ENCODE data around the gene PLPPR5.

The PLPPR5 gene

GRCh38 chr1:98947071-98947470 lies 57.6 kb downstream of the PLPPR5 start:
- Histone ChIP-seq H3K36me3 (ENCODE audit: insufficient read depth, insufficient read length, low read length) (no peaks in the 10 kb centered on the region), H3K9ac (ENCODE audit: insufficient read length, low read depth) (no peak overlapping the region), H3K9me3 (ENCODE audit: insufficient read depth, low read length) (no peaks in the 10 kb centered on the region), H3K4me3 (ENCODE audit: insufficient read length, low read depth) (no peak overlapping the region), H3K4me1 (ENCODE audit: insufficient read depth, insufficient read length) (no peaks in the 10 kb centered on the region), H3K27me3 (ENCODE audit: insufficient read depth, insufficient read length) (no peaks in the 10 kb centered on the region)
- TF ChIP-seq YY1 (IDR thresholded peaks at IDR 0.05; ENCODE audit: insufficient read depth, insufficient read length) (no peak), ZNF274 (IDR thresholded peaks at IDR 0.05; ENCODE audit: low read depth, low read length) (no peak), SUZ12 (IDR thresholded peaks at IDR 0.05; ENCODE audit: extremely low read depth, insufficient read depth, insufficient read length) (no peak)
- DNase-seq (ENCODE audit: low read depth, low spot score): no peak

DNA sequence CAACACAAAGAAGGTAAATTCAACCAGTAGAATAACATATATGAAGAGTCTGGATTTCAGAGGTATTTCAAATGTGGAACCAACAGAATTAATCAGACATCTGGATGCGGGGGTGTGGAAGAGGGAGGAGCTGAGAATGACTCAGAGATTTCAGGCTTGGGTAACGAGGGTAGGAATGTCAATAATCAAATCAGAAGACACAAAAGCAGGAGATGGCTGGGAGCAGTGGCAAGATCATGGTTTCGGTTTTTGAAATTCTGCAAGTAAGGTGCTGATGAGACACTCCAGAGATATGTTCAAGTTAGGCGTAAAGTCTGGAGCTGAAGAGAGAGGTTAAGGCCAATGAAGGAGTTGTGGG lies 64.0 kb downstream of the PLPPR5 start:
- no peaks in the 10 kb centered on the region for H3K27me3 ChIP-seq (ENCODE audit: insufficient read depth, insufficient read length)
- DNase-seq (ENCODE audit: low read depth, low spot score): no peak
- TF ChIP-seq ZNF274 (IDR thresholded peaks at IDR 0.05; ENCODE audit: low read depth, low read length) (no peak), SUZ12 (IDR thresholded peaks at IDR 0.05; ENCODE audit: extremely low read depth, insufficient read depth, insufficient read length) (no peak), YY1 (IDR thresholded peaks at IDR 0.05; ENCODE audit: insufficient read depth, insufficient read length) (no peak)
- no peaks in the 10 kb centered on the region for H3K4me1 ChIP-seq (ENCODE audit: insufficient read depth, insufficient read length)
- no peaks in the 10 kb centered on the region for H3K9me3 ChIP-seq (ENCODE audit: insufficient read depth, low read length)
- H3K4me3 ChIP-seq (ENCODE audit: insufficient read length, low read depth): no peak overlapping the region
- no peaks in the 10 kb centered on the region for H3K36me3 ChIP-seq (ENCODE audit: insufficient read depth, insufficient read length, low read length)
- H3K9ac ChIP-seq (ENCODE audit: insufficient read length, low read depth): no peak overlapping the region

DNA sequence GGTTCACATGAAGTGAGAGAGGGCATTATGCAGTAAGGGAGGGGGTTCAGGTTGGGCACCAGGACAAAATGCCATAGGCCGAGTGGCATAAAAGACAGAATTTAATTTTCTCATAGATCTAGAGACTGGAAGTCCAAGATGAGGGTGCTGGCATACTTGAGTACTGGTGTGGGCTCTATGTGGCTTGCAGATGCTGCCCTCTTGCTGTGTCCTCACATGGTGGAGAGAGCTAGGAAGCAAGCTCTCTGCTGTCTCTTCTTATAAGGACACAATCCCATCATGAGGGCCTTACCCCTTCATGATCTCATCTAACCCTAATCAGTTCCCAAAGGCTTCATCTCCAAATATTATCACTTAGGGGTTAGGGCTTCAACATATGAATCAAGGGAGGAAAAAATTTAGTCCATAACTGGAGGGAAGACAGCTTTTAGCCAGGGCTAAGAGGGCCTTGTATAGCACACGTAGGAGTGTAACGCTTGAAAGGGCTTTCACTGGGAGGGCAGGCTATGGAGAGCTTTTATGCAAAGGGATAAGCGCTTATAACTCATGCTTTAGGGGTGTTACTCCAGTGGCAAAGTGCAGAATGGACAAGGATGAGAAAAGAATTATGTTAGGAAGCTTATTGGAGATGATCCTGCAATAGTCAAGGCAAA lies 64.5 kb downstream of the PLPPR5 start:
- Histone ChIP-seq H3K27me3 (ENCODE audit: insufficient read depth, insufficient read length) (no peaks in the 10 kb centered on the region), H3K4me1 (ENCODE audit: insufficient read depth, insufficient read length) (no peaks in the 10 kb centered on the region), H3K9me3 (ENCODE audit: insufficient read depth, low read length) (no peaks in the 10 kb centered on the region), H3K4me3 (ENCODE audit: insufficient read length, low read depth) (no peak overlapping the region), H3K36me3 (ENCODE audit: insufficient read depth, insufficient read length, low read length) (no peaks in the 10 kb centered on the region), H3K9ac (ENCODE audit: insufficient read length, low read depth) (no peak overlapping the region)
- TF ChIP-seq ZNF274 (IDR thresholded peaks at IDR 0.05; ENCODE audit: low read depth, low read length): no peak
- no peak for TF ChIP-seq YY1 (IDR thresholded peaks at IDR 0.05; ENCODE audit: insufficient read depth, insufficient read length)
- no peak for TF ChIP-seq SUZ12 (IDR thresholded peaks at IDR 0.05; ENCODE audit: extremely low read depth, insufficient read depth, insufficient read length)
- DNase-seq (ENCODE audit: low read depth, low spot score): no peak

DNA sequence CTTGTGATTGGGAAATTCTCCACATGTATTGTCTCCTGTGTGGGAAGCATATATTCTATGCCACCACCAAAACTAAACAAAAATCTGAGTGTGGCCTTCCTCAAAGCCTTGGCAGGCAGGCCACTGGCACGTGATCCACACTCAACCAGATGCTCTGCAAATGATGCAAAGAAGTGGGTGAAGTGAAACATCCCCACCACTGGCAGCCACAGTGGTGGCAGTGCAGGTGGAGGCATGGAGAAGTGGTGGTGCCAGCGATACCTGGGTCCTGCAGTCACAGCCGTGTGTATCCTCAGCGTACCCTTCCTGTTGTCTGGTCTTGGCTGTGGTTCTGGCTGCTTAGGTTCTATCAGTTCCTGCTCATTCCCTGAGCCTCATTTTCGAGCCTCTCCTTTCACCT lies 65.2 kb downstream of the PLPPR5 start:
- Histone ChIP-seq H3K4me3 (ENCODE audit: insufficient read length, low read depth) (no peak overlapping the region), H3K4me1 (ENCODE audit: insufficient read depth, insufficient read length) (no peaks in the 10 kb centered on the region), H3K9ac (ENCODE audit: insufficient read length, low read depth) (no peak overlapping the region), H3K9me3 (ENCODE audit: insufficient read depth, low read length) (no peaks in the 10 kb centered on the region), H3K27me3 (ENCODE audit: insufficient read depth, insufficient read length) (no peaks in the 10 kb centered on the region), H3K36me3 (ENCODE audit: insufficient read depth, insufficient read length, low read length) (no peaks in the 10 kb centered on the region)
- DNase-seq (ENCODE audit: low read depth, low spot score): no peak
- TF ChIP-seq SUZ12 (IDR thresholded peaks at IDR 0.05; ENCODE audit: extremely low read depth, insufficient read depth, insufficient read length) (no peak), YY1 (IDR thresholded peaks at IDR 0.05; ENCODE audit: insufficient read depth, insufficient read length) (no peak), ZNF274 (IDR thresholded peaks at IDR 0.05; ENCODE audit: low read depth, low read length) (no peak)

DNA sequence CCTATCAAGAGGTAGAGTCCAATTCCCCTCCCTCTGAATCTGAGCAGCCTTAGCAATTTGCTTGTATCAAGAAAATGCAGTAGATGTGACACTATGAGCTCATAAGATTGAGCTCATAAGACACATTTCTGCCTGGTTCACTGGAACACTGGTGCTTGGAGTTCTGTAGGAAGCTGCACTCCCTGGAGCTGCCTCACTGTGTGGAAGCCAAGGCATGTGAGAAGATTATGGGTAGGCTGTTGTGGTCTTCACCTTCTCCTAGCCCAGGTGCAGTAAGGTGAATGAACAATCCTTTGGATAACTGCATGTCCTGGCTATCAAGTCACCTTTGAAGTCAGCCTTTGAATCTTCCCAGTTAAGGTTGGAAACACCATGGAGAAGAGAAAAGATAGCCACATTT lies 67.3 kb downstream of the PLPPR5 start:
- H3K27me3 ChIP-seq (ENCODE audit: insufficient read depth, insufficient read length): no peaks in the 10 kb centered on the region
- DNase-seq (ENCODE audit: low read depth, low spot score): no peak
- no peak overlapping the region for H3K9ac ChIP-seq (ENCODE audit: insufficient read length, low read depth)
- no peak overlapping the region for H3K4me3 ChIP-seq (ENCODE audit: insufficient read length, low read depth)
- H3K4me1 ChIP-seq (ENCODE audit: insufficient read depth, insufficient read length): peaks cover 5% of the 10 kb centered on the region
- no peak for TF ChIP-seq SUZ12 (IDR thresholded peaks at IDR 0.05; ENCODE audit: extremely low read depth, insufficient read depth, insufficient read length)
- TF ChIP-seq YY1 (IDR thresholded peaks at IDR 0.05; ENCODE audit: insufficient read depth, insufficient read length): no peak
- no peak for TF ChIP-seq ZNF274 (IDR thresholded peaks at IDR 0.05; ENCODE audit: low read depth, low read length)
- no peaks in the 10 kb centered on the region for H3K9me3 ChIP-seq (ENCODE audit: insufficient read depth, low read length)
- no peaks in the 10 kb centered on the region for H3K36me3 ChIP-seq (ENCODE audit: insufficient read depth, insufficient read length, low read length)

GRCh38 chr1:98932184-98932583 lies 72.5 kb downstream of the PLPPR5 start:
- DNase-seq (ENCODE audit: low read depth, low spot score): no peak
- no peak overlapping the region for H3K9ac ChIP-seq (ENCODE audit: insufficient read length, low read depth)

DNA sequence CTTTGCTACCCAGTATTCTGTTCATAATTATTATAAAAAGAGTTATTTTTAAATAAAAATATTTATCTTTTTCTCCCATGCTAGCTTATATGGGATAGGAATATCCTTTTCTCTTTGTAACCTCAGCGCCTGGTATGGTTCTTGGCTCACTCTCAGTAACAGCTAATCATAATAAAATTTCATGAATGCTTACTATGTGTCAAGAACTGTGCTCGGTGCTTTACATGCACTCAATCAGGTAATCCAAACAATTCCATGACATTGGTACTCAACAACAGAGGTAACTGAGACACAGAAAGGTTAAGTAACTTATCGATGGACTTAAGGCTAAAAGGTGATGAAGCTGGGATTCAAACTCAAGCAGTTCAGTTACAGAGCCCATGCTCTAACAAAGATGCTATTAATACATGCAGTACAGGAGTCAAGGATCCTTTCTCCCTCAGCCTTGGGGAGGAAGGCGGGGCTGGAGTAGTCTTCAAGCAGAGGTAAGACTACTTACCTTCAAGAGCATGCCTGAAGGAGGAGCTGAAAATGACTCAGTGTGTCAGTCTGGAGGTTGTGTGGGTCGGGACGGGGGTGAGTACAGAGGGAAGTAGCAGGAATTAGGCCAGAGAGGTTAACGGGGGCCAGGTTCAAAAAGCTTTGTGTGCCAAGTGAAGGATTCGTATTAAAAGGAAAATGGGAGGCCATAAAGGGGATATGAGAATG lies 73.4 kb downstream of the PLPPR5 start:
- H3K9me3 ChIP-seq (ENCODE audit: insufficient read depth, low read length): no peaks in the 10 kb centered on the region
- no peak overlapping the region for H3K9ac ChIP-seq (ENCODE audit: insufficient read length, low read depth)
- H3K27me3 ChIP-seq (ENCODE audit: insufficient read depth, insufficient read length): no peaks in the 10 kb centered on the region
- no peak overlapping the region for H3K4me3 ChIP-seq (ENCODE audit: insufficient read length, low read depth)
- DNase-seq (ENCODE audit: low read depth, low spot score): no peak
- TF ChIP-seq SUZ12 (IDR thresholded peaks at IDR 0.05; ENCODE audit: extremely low read depth, insufficient read depth, insufficient read length): no peak
- TF ChIP-seq YY1 (IDR thresholded peaks at IDR 0.05; ENCODE audit: insufficient read depth, insufficient read length): no peak
- TF ChIP-seq ZNF274 (IDR thresholded peaks at IDR 0.05; ENCODE audit: low read depth, low read length): no peak
- peaks cover 5% of the 10 kb centered on the region for H3K4me1 ChIP-seq (ENCODE audit: insufficient read depth, insufficient read length)
- no peaks in the 10 kb centered on the region for H3K36me3 ChIP-seq (ENCODE audit: insufficient read depth, insufficient read length, low read length)

More at GRCh38 chr1:98932184-98932583, 72.5 kb downstream of the PLPPR5 start:
- Histone ChIP-seq H3K36me3 (ENCODE audit: insufficient read depth, insufficient read length, low read length) (no peaks in the 10 kb centered on the region), H3K4me3 (ENCODE audit: insufficient read length, low read depth) (no peak overlapping the region), H3K4me1 (ENCODE audit: insufficient read depth, insufficient read length) (peaks cover 5% of the 10 kb centered on the region), H3K9me3 (ENCODE audit: insufficient read depth, low read length) (no peaks in the 10 kb centered on the region), H3K27me3 (ENCODE audit: insufficient read depth, insufficient read length) (no peaks in the 10 kb centered on the region)
- TF ChIP-seq YY1 (IDR thresholded peaks at IDR 0.05; ENCODE audit: insufficient read depth, insufficient read length) (no peak), SUZ12 (IDR thresholded peaks at IDR 0.05; ENCODE audit: extremely low read depth, insufficient read depth, insufficient read length) (no peak), ZNF274 (IDR thresholded peaks at IDR 0.05; ENCODE audit: low read depth, low read length) (no peak)
